Endothelial cell of umbilical vein (primary cell): ENCODE data around the gene RTF2. TPM values are rescaled to one million over a fixed set of nuclear protein-coding genes. Genes with fewer than 3 reads are reported as not detected.

Experiments
- BruUV-seq: library from RNA; stranded (reverse); fragments of 400-500 nt; replicated peaks from 2 replicates; lab custom pipeline; 2021; lab: Mats Ljungman, UMichigan
- CTCF ChIA-PET: fragments of 300-600, 350-600 bp; sonication (Branson Sonifier 250); formaldehyde crosslinking; loops from one replicate; lab custom pipeline; 2021; ENCODE audit warnings: antibody characterized with exemption, inconsistent platforms; lab: Charles Lee
- POLR2A ChIA-PET: fragments of 300-600, 350-600 bp; sonication (Branson Sonifier 250); formaldehyde crosslinking; loops from one replicate; lab custom pipeline; 2021; ENCODE audit warnings: antibody characterized with exemption, inconsistent platforms; lab: Charles Lee
- DNase-seq: peaks from one replicate; pipeline ENCODE4 v3.0.0-alpha.2; 2011; ENCODE audit warnings: low read depth, low spot score
- FAIRE-seq: peaks from 2 replicates; lab custom pipeline; 2011; peaks lifted over from hg19 to GRCh38; lab: Jason Lieb, UNC
- H2AFZ ChIP-seq: 2 replicates; pipeline ENCODE4 v1.6.0; 2012; ENCODE audit warnings: low read depth, low read length, control low read depth, inconsistent platforms
- H3K27ac ChIP-seq: 2 replicates; pipeline ENCODE4 v1.5.1; 2011; ENCODE audit warnings: low read depth, mild to moderate bottlenecking, control low read depth, low read length, moderate library complexity; ENCODE audit not compliant: insufficient read depth
- H3K27me3 ChIP-seq, 2 experiments: 2 replicates each; pipeline versions ENCODE4 v1.6.0 to v1.6.1; 2011; ENCODE audit warnings: low read length in 2 of 2, mixed read lengths in 1 of 2; ENCODE audit not compliant: control insufficient read depth in 2 of 2, insufficient read depth in 2 of 2
- H3K36me3 ChIP-seq, 2 experiments: 2 replicates in 1 of 2; 3 replicates in 1 of 2; pipeline ENCODE4 v1.5.1; 2011; ENCODE audit warnings: low read length in 2 of 2, mild to moderate bottlenecking in 1 of 2, moderate library complexity in 1 of 2; ENCODE audit not compliant: control insufficient read depth in 2 of 2, insufficient read depth in 2 of 2; ENCODE audit errors: extremely low read depth in 1 of 2
- H3K4me1 ChIP-seq: 3 replicates; pipeline ENCODE4 v1.5.1; 2011; ENCODE audit warnings: mild to moderate bottlenecking, low read length; ENCODE audit not compliant: control insufficient read depth, insufficient read depth; ENCODE audit errors: extremely low read depth
- H3K4me2 ChIP-seq: 2 replicates; pipeline ENCODE4 v1.6.1; 2011; ENCODE audit warnings: low read length, control low read depth, mixed read lengths; ENCODE audit not compliant: insufficient read depth
- H3K4me3 ChIP-seq, 3 experiments: fragments of 200-600 bp in 1 of 3; sonication (generic), shearing (Covaris generic) in 1 of 3; replicated peaks in 1 of 3; 2 replicates each; pipeline ENCODE4 v1.5.1; 2011 to 2016; ENCODE audit warnings: control low read depth in 3 of 3, low read length in 3 of 3, mild to moderate bottlenecking in 2 of 3, inconsistent platforms in 1 of 3, low read depth in 1 of 3, moderate library complexity in 1 of 3; ENCODE audit not compliant: insufficient read depth in 1 of 3
- H3K79me2 ChIP-seq: 2 replicates; pipeline ENCODE4 v1.6.0; 2012; ENCODE audit warnings: low read length, inconsistent platforms; ENCODE audit not compliant: control insufficient read depth, insufficient read depth
- H3K9ac ChIP-seq: replicated peaks from 2 replicates; pipeline ENCODE3; 2011; ENCODE audit warnings: low read length, control low read depth; ENCODE audit not compliant: insufficient read depth; ENCODE audit errors: extremely low read depth
- H3K9me1 ChIP-seq: replicated peaks from 3 replicates; pipeline ENCODE4 v1.6.0; 2011; ENCODE audit warnings: mild to moderate bottlenecking, low read length; ENCODE audit not compliant: control insufficient read depth, insufficient read depth; ENCODE audit errors: extremely low read depth
- H3K9me3 ChIP-seq: replicated peaks from 2 replicates; pipeline ENCODE4 v1.5.1; 2012; ENCODE audit warnings: low read length, inconsistent platforms; ENCODE audit not compliant: control insufficient read depth, insufficient read depth
- H4K20me1 ChIP-seq: replicated peaks from 2 replicates; pipeline ENCODE3; 2011; ENCODE audit warnings: mild to moderate bottlenecking, low read length; ENCODE audit not compliant: control insufficient read depth, insufficient read depth; ENCODE audit errors: extremely low read depth
- EZH2 ChIP-seq: IDR thresholded peaks from 2 replicates; pipeline ENCODE4 v1.6.1; 2012; ENCODE audit warnings: borderline replicate concordance, low read depth, mild to moderate bottlenecking, moderate library complexity, low read length, inconsistent platforms; ENCODE audit not compliant: severe bottlenecking
- FOS ChIP-seq: IDR thresholded peaks from 2 replicates; pipeline ENCODE4 v1.6.1; 2011; ENCODE audit warnings: mild to moderate bottlenecking, low read length, moderate library complexity, borderline replicate concordance; ENCODE audit not compliant: insufficient read depth
- GATA2 ChIP-seq: IDR thresholded peaks from 2 replicates; pipeline ENCODE4 v1.7.0; 2011; ENCODE audit warnings: low read depth, mild to moderate bottlenecking, moderate library complexity, mixed read lengths, low read length; ENCODE audit not compliant: insufficient read length, insufficient read depth
- JUN ChIP-seq: IDR thresholded peaks from 2 replicates; pipeline ENCODE4 v1.6.1; 2011; ENCODE audit warnings: borderline replicate concordance, low read depth; ENCODE audit not compliant: insufficient read length, insufficient read depth
- MYC ChIP-seq: IDR thresholded peaks from one replicate; pipeline ENCODE4 v1.6.1; 2011; ENCODE audit warnings: mild to moderate bottlenecking, low read depth, low read length
- POLR2A ChIP-seq: IDR thresholded peaks from 2 replicates; pipeline ENCODE4 v1.6.1; 2012; ENCODE audit warnings: low read depth, mild to moderate bottlenecking, control low read depth, low read length
- POLR2AphosphoS5 ChIP-seq: IDR thresholded peaks from 2 replicates; pipeline ENCODE4 v1.6.1; 2012; ENCODE audit warnings: low read depth, mild to moderate bottlenecking, control low read depth, low read length, moderate library complexity; ENCODE audit not compliant: insufficient read depth
- dilution Hi-C: fragments of 300-500 bp; cut with MboI; formaldehyde crosslinking; loops from one replicate; pipeline ENCODE4 v1.15.0; 2019; ENCODE audit warnings: low sequenced_read_pairs; ENCODE audit not compliant: extremely low pct_ligation_motif_present
- intact Hi-C: fragments of 100-400 bp; cut with micrococcal nuclease; formaldehyde crosslinking; loops from one replicate; pipeline ENCODE4 v1.10.0; 2022
- polyA plus RNA-seq, 4 experiments: library from polyadenylated mRNA; depleted of rRNA in 3 of 4; stranded (reverse) in 3 of 4; unstranded in 1 of 4; fragments of >200 nt; gene quantifications; 2 replicates each; pipeline versions ENCODE4 v1.2.1 to v1.2.3, GENCODE V29; 2011 to 2012; ENCODE audit warnings: missing spikeins in 1 of 4
- total RNA-seq: library from RNA; stranded (reverse); gene quantifications from 2 replicates; pipeline ENCODE4 v1.2.3, GENCODE V29; 2021
- TF ChIP-seq, protein P1 (sequence below): IDR thresholded peaks from 2 replicates; pipeline ENCODE4 v1.6.1; 2011; ENCODE audit not compliant: insufficient read depth, insufficient read length
- TF ChIP-seq, protein P2 (sequence below), 2 donors: IDR thresholded peaks; 1 replicate in 1 of 2; 2 replicates in 1 of 2; pipeline ENCODE4 v1.5.1; 2011; ENCODE audit warnings: low read length in 2 of 2, mild to moderate bottlenecking in 2 of 2, moderate library complexity in 2 of 2, control low read depth in 1 of 2, inconsistent platforms in 1 of 2, low read depth in 1 of 2; ENCODE audit not compliant: insufficient read depth in 1 of 2; ENCODE audit errors: extremely low read depth in 1 of 2

RTF2 gene
- total and polyA plus RNA-seq, 2 donors (not counting 3 experiments of a cell fraction or from before 2014, with no cell fraction given), result 68.8 to 84.7 TPM

DNA sequence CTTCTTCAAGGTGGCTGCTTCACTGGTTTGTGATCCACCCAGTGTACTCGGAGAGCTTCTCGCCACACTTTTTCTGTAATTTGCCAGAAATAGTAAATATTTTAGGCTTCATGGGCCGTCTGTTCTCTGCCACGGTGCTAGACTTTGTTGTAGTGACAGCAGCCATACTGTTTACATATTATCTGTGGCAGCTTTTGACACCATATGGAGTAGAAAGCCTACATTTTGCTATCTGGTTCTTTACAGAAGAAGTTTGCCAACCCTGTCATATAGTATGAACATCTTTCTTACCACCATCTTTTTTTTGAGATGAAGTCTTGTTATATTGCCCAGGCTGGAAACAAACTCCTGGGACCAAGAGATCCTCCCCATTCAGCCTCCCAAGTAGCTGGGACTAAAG lies 97.1 kb downstream of the RTF2 start:
- intact Hi-C loops (no loop called here), dilution Hi-C loops (no loop called here)
- Histone ChIP-seq H3K79me2 (no peaks in the 10 kb centered on the region), H3K9me3 (no peaks in the 10 kb centered on the region), H3K4me1 (no peaks in the 10 kb centered on the region), H4K20me1 (no peaks in the 10 kb centered on the region), H3K4me2 (no peak overlapping the region), H3K9me1 (no peaks in the 10 kb centered on the region), H3K27me3 (no peaks in the 10 kb centered on the region), H2AFZ (no peak overlapping the region), H3K9ac (no peak overlapping the region), H3K4me3 (no peak overlapping the region), H3K36me3 (no peaks in the 10 kb centered on the region), H3K27ac (no peak overlapping the region)
- CTCF ChIA-PET, result interaction anchor here (1.6 to 2.3 kb wide), 2 partner anchors 11 to 15 kb away, joined by 4 to 9 read pairs; no protein-coding TSS in a partner anchor
- no peak for TF ChIP-seq MYC
- TF ChIP-seq, protein P1, sequence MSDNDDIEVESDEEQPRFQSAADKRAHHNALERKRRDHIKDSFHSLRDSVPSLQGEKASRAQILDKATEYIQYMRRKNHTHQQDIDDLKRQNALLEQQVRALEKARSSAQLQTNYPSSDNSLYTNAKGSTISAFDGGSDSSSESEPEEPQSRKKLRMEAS, result no peak
- TF ChIP-seq POLR2A, result no peak
- TF ChIP-seq EZH2, result no peak
- no peak for TF ChIP-seq POLR2AphosphoS5
- no peak for TF ChIP-seq FOS
- TF ChIP-seq, protein P2, sequence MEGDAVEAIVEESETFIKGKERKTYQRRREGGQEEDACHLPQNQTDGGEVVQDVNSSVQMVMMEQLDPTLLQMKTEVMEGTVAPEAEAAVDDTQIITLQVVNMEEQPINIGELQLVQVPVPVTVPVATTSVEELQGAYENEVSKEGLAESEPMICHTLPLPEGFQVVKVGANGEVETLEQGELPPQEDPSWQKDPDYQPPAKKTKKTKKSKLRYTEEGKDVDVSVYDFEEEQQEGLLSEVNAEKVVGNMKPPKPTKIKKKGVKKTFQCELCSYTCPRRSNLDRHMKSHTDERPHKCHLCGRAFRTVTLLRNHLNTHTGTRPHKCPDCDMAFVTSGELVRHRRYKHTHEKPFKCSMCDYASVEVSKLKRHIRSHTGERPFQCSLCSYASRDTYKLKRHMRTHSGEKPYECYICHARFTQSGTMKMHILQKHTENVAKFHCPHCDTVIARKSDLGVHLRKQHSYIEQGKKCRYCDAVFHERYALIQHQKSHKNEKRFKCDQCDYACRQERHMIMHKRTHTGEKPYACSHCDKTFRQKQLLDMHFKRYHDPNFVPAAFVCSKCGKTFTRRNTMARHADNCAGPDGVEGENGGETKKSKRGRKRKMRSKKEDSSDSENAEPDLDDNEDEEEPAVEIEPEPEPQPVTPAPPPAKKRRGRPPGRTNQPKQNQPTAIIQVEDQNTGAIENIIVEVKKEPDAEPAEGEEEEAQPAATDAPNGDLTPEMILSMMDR (IDR thresholded peaks at IDR 0.05; ENCODE audit: extremely low read depth in 1 of 2, insufficient read depth in 1 of 2, low read depth in 1 of 2, low read length in 2 of 2), result no peak
- no peak for TF ChIP-seq GATA2
- TF ChIP-seq JUN, result no peak
- no TSS peak for BruUV-seq
- DNase-seq (no peak), FAIRE-seq (no peak)
- POLR2A ChIA-PET, result interaction anchor here (0.7 kb wide), 1 partner anchor 181 kb away, joined by 4 read pairs; no protein-coding TSS in a partner anchor
